Measurements from ENCODE around the gene NOTCH1. TPM values are rescaled to one million over a fixed set of nuclear protein-coding genes. Genes with fewer than 3 reads are reported as not detected.

The NOTCH1 gene
- total and polyA plus RNA-seq, 2 experiments from 2014 or later: 7.1 to 20.9 TPM

DNA sequence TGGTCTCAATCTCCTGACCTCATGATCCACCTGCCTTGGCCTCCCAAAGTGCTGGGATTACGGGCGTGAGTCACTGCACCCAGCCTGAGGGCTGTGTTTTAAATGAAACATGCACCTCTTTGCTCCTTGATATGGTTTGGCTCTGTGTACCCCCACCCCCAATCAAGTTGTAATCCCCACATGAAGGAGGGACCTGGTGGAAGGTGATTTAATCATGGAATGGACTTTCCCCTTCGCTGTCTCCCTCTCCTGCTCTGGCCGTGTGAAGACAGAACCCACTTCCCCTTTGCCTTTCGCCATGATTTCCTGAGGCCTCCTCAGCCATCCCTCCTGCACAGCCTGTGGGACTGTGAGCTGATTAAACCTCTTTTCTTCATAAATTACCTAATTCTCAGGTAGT is 12.5 kb upstream of the NOTCH1 start:
- Histone ChIP-seq H3K36me3 (no peaks in the 10 kb centered on the region), H3K9me3 (ENCODE audit: low read depth) (no peaks in the 10 kb centered on the region), H3K27ac (no peak overlapping the region), H3K4me1 (ENCODE audit: low read depth) (no peaks in the 10 kb centered on the region), H3K27me3 (no peaks in the 10 kb centered on the region), H3K4me3 (no peak overlapping the region)
- DNase-seq (ENCODE audit: low read depth in 1 of 2, low spot score in 1 of 2): no peak
- TF ChIP-seq, protein P1, sequence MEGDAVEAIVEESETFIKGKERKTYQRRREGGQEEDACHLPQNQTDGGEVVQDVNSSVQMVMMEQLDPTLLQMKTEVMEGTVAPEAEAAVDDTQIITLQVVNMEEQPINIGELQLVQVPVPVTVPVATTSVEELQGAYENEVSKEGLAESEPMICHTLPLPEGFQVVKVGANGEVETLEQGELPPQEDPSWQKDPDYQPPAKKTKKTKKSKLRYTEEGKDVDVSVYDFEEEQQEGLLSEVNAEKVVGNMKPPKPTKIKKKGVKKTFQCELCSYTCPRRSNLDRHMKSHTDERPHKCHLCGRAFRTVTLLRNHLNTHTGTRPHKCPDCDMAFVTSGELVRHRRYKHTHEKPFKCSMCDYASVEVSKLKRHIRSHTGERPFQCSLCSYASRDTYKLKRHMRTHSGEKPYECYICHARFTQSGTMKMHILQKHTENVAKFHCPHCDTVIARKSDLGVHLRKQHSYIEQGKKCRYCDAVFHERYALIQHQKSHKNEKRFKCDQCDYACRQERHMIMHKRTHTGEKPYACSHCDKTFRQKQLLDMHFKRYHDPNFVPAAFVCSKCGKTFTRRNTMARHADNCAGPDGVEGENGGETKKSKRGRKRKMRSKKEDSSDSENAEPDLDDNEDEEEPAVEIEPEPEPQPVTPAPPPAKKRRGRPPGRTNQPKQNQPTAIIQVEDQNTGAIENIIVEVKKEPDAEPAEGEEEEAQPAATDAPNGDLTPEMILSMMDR (IDR thresholded peaks at IDR 0.05; ENCODE audit: low read depth, low read length): no peak

GRCh38 chr9:136557036-136557435 is 11.2 kb upstream of the NOTCH1 start:
- Histone ChIP-seq H3K27ac (no peak overlapping the region), H3K9me3 (ENCODE audit: low read depth) (no peaks in the 10 kb centered on the region), H3K36me3 (no peaks in the 10 kb centered on the region), H3K27me3 (no peaks in the 10 kb centered on the region), H3K4me1 (ENCODE audit: low read depth) (peaks cover 6% of the 10 kb centered on the region), H3K4me3 (no peak overlapping the region)
- no peak for DNase-seq (ENCODE audit: low read depth in 1 of 2, low spot score in 1 of 2)
- TF ChIP-seq, protein P1 (IDR thresholded peaks at IDR 0.05; ENCODE audit: low read depth, low read length): no peak

GRCh38 chr9:136556166-136556565 is 10.3 kb upstream of the NOTCH1 start:
- no peak overlapping the region for H3K4me3 ChIP-seq
- no peaks in the 10 kb centered on the region for H3K36me3 ChIP-seq
- no peak overlapping the region for H3K27ac ChIP-seq
- DNase-seq (ENCODE audit: low read depth in 1 of 2, low spot score in 1 of 2): no peak
- TF ChIP-seq, protein P1 (IDR thresholded peaks at IDR 0.05; ENCODE audit: low read depth, low read length): no peak
- no peaks in the 10 kb centered on the region for H3K9me3 ChIP-seq (ENCODE audit: low read depth)
- H3K4me1 ChIP-seq (ENCODE audit: low read depth): peaks cover 14% of the 10 kb centered on the region
- H3K27me3 ChIP-seq: no peaks in the 10 kb centered on the region

GRCh38 chr9:136554870-136555269 is 9.0 kb upstream of the NOTCH1 start:
- TF ChIP-seq, protein P1 (IDR thresholded peaks at IDR 0.05; ENCODE audit: low read depth, low read length): no peak
- DNase-seq (ENCODE audit: low read depth in 1 of 2, low spot score in 1 of 2): no peak
- no peaks in the 10 kb centered on the region for H3K27me3 ChIP-seq
- no peaks in the 10 kb centered on the region for H3K36me3 ChIP-seq
- no peak overlapping the region for H3K27ac ChIP-seq
- no peak overlapping the region for H3K4me3 ChIP-seq
- no peaks in the 10 kb centered on the region for H3K9me3 ChIP-seq (ENCODE audit: low read depth)
- H3K4me1 ChIP-seq (ENCODE audit: low read depth): peaks cover 18% of the 10 kb centered on the region

DNA sequence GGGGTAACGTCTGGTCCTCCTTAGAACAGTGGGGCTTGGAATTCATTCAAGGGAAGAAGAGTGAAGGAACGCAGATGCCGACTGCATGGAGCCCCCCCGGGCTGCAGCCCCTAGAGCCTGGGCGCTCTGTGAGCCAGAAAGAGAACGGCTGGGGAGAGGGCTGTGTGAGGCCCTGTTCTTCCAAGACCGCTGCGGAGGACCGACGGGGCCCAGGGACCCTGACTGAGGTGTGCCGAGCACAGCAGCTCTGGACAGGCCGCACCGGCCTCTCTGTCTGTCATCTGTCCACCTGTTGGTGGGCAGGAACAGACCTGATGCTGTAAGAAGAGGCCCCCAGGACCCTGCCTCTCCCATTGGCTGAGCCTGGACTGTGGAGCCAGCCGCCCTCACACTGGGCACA is 7.7 kb upstream of the NOTCH1 start:
- TF ChIP-seq, protein P1 (IDR thresholded peaks at IDR 0.05; ENCODE audit: low read depth, low read length): no peak
- Histone ChIP-seq H3K9me3 (ENCODE audit: low read depth) (no peaks in the 10 kb centered on the region), H3K36me3 (no peaks in the 10 kb centered on the region), H3K4me1 (ENCODE audit: low read depth) (peaks cover 18% of the 10 kb centered on the region), H3K4me3 (no peak overlapping the region), H3K27ac (no peak overlapping the region), H3K27me3 (no peaks in the 10 kb centered on the region)
- no peak for DNase-seq (ENCODE audit: low read depth in 1 of 2, low spot score in 1 of 2)
